GM18861 (cell line): ENCODE measurements around the gene ZNF518B.

Experiments used
- ATAC-seq: cut with Tn5 transposase; IDR thresholded peaks from one replicate; pipeline ENCODE4 v1.9.1; 2021; ENCODE audit not compliant: unreplicated experiment

ZNF518B gene

GRCh38 chr4:10457255-10457801, at the start of gene ZNF518B:
Gene ZNF518B (minus strand): TSS chr4:10457426. CDS start chr4:10446328, 11,098 bp downstream.
- ATAC-seq = peak; percentile 70

- ATAC-seq = peak; percentile 45
Observed at GRCh38 chr4:10506077-10506476, 48.9 kb upstream of the ZNF518B start.

GRCh38 chr4:10504570-10505179, 47.4 kb upstream of the ZNF518B start:
- ATAC-seq = no peak

- ATAC-seq = no peak
Observed at GRCh38 chr4:10502717-10503116, 45.5 kb upstream of the ZNF518B start.

- ATAC-seq = no peak
Observed at GRCh38 chr4:10500776-10501175, 43.5 kb upstream of the ZNF518B start.

- no peak for ATAC-seq
Observed at GRCh38 chr4:10496200-10496599, 39.0 kb upstream of the ZNF518B start.

GRCh38 chr4:10495651-10496050, 38.4 kb upstream of the ZNF518B start:
- no peak for ATAC-seq

DNA sequence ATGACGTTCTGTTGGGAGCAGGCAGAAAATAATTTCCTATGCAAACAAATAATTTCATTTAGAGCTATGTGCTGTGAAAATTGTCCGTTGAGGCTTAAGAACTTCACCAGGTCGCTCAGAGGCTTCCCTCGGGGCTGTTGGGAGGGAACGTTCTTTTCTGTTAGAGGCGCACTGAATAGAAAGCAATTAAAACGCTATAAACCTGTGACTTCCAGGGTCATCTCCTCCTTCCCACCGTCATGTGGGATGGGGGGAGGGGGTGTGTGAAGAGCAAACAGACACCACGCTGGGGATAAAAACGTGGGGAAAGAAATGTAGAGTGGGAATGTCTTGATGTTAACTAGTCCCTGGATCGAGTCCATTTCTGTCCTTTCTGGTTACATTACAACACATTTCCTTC, 35.2 kb upstream of the ZNF518B start:
- no peak for ATAC-seq

- no peak for ATAC-seq
Observed at GRCh38 chr4:10491401-10491800, 34.2 kb upstream of the ZNF518B start.

DNA sequence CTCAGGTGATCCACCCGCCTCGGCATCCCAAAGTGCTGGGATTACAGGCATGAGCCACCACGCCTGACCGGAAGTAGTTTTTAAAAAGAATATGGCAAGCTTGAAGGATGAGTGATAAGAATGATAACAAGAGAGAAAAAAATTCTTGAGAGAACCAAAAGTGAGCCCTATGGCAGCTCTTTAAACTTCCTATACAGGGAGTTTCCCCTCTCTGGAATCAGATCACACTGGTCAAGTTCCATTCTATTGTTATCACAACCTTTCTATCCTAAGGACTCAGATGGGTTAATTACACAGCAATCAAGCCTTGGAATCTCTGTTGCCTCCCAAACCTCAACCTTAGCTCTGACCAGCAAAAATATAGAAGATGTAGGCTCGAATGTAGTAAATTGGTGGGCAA, 33.8 kb upstream of the ZNF518B start:
- no peak for ATAC-seq

- ATAC-seq = no peak
Observed at GRCh38 chr4:10482913-10483312, 25.7 kb upstream of the ZNF518B start.

GRCh38 chr4:10480616-10481015, 23.4 kb upstream of the ZNF518B start:
- no peak for ATAC-seq

- ATAC-seq = no peak
Observed at GRCh38 chr4:10478621-10479020, 21.4 kb upstream of the ZNF518B start.

GRCh38 chr4:10470505-10470904, 13.3 kb upstream of the ZNF518B start:
- ATAC-seq = no peak

DNA sequence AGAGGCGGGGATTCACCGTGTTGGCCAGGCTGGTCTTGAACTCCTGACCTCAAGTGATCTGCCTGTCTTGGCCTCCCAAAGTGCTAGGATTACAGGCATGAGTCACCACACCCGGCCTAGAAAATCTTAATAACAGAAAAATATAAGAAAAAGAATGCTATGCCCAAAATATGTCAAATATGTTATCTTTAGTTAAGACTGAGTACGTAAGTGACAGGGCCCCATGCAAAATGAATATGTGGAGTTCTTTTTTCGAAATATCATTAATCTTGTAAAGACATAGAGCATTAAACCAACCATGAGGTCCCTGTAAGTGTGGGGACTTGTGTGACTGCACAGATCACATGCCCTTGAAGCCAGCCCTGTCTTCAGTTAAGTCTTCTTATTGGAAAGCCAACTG, 8.9 kb upstream of the ZNF518B start:
- no peak for ATAC-seq

DNA sequence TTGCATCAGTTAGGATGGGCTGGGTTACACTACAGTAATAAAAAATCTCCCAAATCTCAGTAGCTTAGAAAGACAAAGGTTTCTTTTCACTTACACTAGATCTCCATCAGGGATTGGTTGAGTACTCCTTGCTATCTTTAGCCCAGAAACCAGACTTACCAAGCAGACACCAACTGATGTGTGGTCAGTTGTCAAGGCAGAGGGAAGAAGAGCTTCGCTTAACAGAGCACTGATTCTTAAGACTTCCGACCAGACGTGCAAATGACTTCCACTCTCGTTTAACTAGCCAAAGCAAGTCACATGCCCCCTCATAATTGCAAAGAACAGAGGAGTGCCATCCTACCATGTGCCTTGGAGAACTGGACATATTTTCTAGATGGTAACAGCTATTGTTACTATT, 5.7 kb upstream of the ZNF518B start:
- no peak for ATAC-seq

GRCh38 chr4:10461850-10462400, 4.7 kb upstream of the ZNF518B start:
- ATAC-seq = no peak

DNA sequence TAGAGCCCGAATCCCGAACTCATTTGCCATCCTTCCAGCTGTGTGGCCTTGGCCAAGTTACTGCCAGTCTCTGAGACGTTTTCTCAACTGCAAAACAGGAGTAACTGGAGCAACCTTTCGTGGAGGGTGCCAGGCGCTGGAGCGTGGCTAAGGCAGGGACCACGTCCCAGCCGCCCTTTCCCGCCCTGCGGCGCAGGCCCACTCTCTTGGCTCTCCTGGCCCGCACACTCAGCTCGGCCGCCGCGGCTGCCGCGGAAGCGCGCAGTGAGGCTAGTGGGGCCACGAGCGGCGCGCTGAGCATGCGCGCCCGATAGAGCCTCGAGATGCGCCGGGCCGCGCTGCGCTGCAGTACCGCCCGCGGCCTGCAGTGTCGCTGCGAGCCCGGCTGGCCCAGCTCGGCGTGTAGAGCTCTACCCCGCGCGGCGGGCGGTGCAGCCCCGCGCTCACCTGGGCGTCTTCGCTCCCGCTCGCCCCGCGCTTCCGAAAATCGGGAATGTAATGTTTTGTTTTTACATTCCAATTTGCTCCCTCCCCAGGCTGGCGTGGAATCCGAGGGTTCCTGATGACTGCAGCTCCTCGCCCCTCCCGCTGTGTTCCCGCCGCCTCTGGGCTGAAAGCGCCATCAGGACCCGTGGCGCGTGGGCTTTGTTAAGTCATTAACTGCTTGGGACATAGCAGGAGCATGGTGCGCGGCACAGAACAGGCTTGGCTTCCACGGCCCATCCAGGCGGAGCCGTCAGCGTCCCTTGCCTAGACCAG, 4.0 kb upstream of the ZNF518B start:
- peak; percentile 70 for ATAC-seq

DNA sequence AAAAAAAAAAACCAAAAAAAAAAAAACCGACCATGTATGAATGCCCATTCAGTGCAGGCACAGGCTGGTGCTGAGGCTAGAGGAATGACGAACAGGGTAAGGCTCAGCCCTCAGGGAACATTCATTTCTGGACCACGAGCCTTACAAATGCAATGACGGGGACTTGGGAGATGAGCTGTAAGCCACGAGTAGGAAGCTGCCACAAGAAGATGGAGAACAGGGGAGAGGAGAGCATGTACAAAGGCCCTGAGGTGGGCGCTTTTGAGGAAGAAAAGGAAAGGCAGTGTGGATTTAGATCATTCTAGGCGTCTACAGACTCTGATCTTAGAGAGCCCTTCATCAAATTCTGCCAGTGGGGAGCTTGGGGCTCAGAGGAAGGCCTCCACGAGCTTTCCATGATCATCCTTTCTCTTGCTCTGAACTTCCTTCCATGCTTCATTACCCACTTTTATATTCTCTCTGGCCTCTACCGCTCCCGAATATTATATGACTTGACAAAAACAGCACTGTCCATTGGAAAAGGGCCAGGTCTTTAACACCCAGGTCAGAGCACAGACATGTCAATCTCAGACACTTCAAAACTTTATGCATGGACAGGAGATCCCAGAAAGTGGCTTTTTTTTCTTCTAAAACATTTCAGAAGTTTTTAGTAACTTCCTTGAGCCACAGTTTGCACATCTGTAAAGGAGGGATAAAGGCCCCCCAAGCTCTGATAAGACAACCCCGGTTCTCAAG, 3.3 kb upstream of the ZNF518B start:
- no peak for ATAC-seq

- ATAC-seq = no peak
Observed at GRCh38 chr4:10459305-10459704, 2.1 kb upstream of the ZNF518B start.

GRCh38 chr4:10458177-10458576, 951 bp upstream of the ZNF518B start:
- ATAC-seq = no peak
